Right kidney (tissue), 9 donors: ENCODE data around the gene SRF.
"Not testable (repeated sequence)": the region's sequence is repeated elsewhere in the genome, so short reads cannot be mapped to it uniquely, and the experiment has no call there.

Experiments
- DNase-seq: peaks from one replicate; pipeline ENCODE4 v3.0.0-alpha.2; 2016
- long read RNA-seq, 8 donors: transcript quantifications; one replicate each; lab custom pipeline, GENCODE V29; 2026

The SRF gene
- long read RNA-seq, donor 1, full-length matches to known transcripts, result 4 of 15 reads
- long read RNA-seq, donor 1, partial matches to known transcripts, result 11 of 15 reads
- long read RNA-seq, donor 1, other reads (novel, unspliced or antisense), result 0 of 15 reads
- long read RNA-seq, donor 2, full-length matches to known transcripts, result 3 of 3 reads
- long read RNA-seq, donor 2, partial matches to known transcripts, result 0 of 3 reads
- long read RNA-seq, donor 2, other reads (novel, unspliced or antisense), result 0 of 3 reads
- long read RNA-seq, donor 3, result 0 reads
- long read RNA-seq, donor 4, full-length matches to known transcripts, result 4 of 19 reads
- long read RNA-seq, donor 4, partial matches to known transcripts, result 15 of 19 reads
- long read RNA-seq, donor 4, other reads (novel, unspliced or antisense), result 0 of 19 reads
- long read RNA-seq, donor 5, full-length matches to known transcripts, result 9 of 9 reads
- long read RNA-seq, donor 5, partial matches to known transcripts, result 0 of 9 reads
- long read RNA-seq, donor 5, other reads (novel, unspliced or antisense), result 0 of 9 reads
- long read RNA-seq, donor 6, full-length matches to known transcripts, result 4 of 17 reads
- long read RNA-seq, donor 6, partial matches to known transcripts, result 13 of 17 reads
- long read RNA-seq, donor 6, other reads (novel, unspliced or antisense), result 0 of 17 reads
- long read RNA-seq, donor 7, full-length matches to known transcripts, result 6 of 55 reads
- long read RNA-seq, donor 7, partial matches to known transcripts, result 49 of 55 reads
- long read RNA-seq, donor 7, other reads (novel, unspliced or antisense), result 0 of 55 reads
- long read RNA-seq, donor 8, full-length matches to known transcripts, result 4 of 61 reads
- long read RNA-seq, donor 8, partial matches to known transcripts, result 57 of 61 reads
- long read RNA-seq, donor 8, other reads (novel, unspliced or antisense), result 0 of 61 reads

DNA sequence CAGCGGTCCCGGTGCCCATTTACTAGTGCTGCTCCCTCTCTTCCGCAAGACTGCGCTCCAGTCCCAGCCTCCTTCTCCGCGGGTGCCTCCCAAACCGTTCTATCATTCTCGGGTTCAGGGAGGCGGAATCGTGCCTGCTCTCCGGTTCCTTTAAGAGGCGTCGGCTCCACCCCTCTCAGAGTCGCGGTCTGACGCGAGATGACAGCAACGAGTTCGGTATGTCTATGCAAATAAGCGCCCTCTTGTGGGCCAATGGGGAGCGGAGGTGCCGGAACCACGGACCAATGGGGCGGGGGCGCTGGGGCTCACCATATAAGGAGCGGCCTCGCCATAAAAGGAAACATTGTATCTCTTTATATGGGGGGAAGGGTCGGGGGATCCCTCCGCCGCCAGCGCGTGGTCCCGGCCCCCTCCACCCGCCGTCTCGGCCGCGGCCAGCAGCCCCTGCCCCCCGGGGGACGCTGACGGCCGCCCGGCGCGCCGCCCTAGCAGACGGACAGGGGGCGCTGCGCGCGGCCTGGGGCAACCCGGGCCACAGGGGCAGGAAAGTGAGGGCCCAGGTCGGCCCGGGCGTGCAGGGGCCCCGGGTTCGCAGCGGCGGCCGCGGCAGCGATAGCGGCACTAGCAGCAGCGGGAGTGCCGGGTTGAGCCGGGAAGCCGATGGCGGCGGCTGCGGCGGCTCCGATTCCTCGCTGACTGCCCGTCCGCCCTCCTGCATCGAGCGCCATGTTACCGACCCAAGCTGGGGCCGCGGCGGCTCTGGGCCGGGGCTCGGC lies at the start of gene SRF:
TSS of gene SRF (plus strand) at position 339 of the 776 bp plus-strand sequence. CDS start at position 727, 388 bp downstream.
- DNase-seq, result peak; percentile 84

DNA sequence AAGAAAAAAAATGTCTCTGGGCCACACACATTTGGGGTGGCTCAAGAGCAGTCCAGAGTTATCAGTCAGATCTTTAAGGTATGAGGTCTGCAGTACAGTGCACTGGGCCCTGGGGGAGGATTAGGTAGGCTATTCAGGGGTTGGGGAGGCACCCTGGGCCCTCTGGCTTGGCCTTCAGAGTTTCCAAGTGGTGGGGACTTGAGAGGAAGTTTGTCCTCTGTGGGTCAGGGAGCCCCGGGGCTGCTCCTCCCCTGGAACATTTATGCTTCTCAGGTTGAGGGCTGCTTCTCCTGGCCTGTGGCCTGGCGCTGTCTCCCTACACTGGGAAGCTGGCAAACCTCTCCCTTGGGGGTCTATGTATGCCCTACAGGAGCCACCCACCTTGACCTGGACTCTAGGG lies 48.9 kb upstream of the SRF start:
- DNase-seq, result no peak

DNA sequence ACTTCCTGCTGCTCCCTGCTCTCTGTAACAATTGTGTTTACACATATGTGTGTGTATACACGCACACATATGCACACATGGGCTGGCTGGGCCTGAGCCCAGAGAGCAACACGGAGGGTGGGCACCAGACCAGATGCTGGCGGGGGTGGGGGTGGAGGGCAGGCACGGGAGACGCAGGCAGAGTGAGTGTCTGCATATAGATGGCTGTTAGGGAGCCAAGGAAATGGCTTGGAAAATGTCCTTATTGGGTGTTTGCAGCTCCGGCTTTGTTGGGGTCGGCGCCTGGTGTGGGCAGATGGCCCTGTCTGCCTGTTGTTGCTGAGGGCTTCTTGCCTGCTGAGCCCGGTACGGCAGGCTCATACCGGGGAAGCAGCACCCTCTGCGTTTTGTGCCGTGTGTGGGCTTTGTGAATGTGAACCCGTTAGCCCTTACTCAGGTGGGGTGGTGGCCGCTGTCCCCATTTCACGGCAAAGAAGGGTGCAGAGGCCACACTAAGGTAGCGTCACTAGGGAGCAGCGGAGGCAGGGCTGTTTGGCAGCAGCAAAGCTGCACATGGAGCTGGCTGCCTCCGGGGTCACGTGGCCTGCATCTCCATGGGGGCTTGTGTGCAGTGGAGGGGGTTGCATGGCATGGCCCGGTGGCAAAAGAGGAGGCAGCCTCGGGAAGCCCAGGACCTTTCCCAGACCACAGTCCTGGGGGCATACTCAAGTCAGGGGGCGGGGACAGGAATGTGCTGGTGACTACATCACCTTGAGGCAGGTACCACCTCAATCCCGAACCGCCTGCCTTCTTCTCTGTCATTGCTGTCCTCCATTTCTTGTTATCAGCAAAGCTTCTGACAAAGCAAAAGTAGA lies 47.4 kb upstream of the SRF start:
- no peak for DNase-seq

DNA sequence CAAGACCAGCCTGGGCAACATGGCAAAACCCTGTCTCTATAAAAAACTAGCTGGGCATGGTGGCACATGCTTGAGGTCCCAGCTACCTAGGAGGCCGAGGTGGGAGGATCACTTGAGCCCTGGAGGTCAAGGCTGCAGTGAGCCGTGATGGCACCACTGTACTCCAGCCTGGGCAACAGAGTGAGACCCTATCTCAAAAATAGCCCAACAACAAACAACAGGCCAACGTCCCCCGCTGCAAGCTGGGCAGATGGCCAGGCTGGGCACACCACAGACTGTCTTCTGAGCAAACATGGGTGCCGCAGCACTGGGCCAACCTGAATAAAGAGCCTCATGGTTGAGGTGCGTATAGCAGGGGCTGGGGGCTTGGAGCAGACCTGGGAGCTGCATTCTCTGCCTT lies 46.6 kb upstream of the SRF start:
- no peak for DNase-seq

GRCh38 chr6:43125119-43125518 lies 46.0 kb upstream of the SRF start:
- no peak for DNase-seq

- DNase-seq, result no peak
These were observed 45.5 kb upstream of the SRF start for GRCh38 chr6:43125555-43125954.

DNA sequence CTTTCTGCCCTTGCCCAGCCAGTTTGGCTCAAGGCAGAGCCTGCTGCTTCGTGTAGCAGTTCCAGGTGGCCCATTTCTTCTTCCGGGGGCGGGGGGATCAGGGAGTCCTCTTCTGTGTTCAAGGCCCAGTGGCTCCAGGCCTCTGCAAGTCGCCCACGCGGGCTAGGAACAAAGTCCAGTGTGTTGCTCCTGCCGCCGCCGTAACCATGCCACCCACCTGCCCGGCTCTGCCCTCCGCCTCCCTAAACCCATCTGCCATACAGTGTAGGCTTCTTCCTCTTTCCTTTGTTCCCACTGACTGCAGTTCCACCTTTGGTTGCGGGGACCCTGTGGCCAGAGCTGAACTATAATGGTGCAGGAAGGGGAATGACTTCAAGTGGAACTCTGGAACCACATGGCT lies 43.9 kb upstream of the SRF start:
- no peak for DNase-seq

DNA sequence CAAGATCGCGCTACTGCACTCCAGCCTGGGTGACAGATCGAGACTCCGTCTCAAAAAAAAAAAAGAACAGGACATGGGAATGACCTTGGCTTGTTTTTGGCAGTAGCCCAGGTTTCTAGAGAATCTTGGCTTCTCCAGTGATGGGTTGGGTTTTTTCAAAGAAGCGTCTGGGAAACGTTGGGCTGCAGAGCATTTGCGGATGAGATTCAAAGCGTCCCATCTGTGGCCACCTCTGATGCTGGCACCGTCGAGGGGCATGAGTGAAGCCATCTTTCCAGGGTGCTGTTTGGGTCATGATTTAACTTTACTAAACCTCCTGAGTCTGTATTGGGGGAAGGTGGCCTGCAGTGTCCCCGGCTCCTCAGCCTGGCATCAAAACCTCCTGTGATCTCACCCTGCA lies 43.2 kb upstream of the SRF start:
- DNase-seq, result no peak

GRCh38 chr6:43128926-43129325 lies 42.1 kb upstream of the SRF start:
- DNase-seq, result no peak

GRCh38 chr6:43129434-43130194 lies 41.5 kb upstream of the SRF start:
- DNase-seq, result no peak

GRCh38 chr6:43130429-43130828 lies 40.6 kb upstream of the SRF start:
- DNase-seq, result no peak

DNA sequence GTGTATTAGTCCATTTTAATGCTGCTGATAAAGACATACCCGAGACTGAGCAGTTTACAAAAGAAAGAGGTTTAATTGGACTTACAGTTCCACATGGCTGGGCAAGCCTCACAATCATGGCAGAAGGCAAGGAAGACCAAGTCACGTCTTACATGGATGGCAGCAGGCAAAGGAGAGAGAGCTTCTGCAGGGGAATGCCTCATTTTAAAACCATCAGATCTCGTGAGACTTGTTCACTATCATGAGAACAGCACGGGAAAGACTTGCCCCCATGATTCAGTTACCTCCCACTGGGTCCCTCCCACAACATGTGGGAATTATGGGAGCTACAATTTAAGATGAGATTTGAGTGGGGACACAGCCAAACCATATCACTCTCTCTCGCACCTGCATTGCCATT lies 39.7 kb upstream of the SRF start:
- DNase-seq, result not testable (repeated sequence)

- DNase-seq, result no peak
These were observed 32.8 kb upstream of the SRF start for GRCh38 chr6:43138267-43138666.

GRCh38 chr6:43139973-43140372 lies 31.1 kb upstream of the SRF start:
- not testable (repeated sequence) for DNase-seq

GRCh38 chr6:43141644-43142043 lies 29.4 kb upstream of the SRF start:
- no peak for DNase-seq

- no peak for DNase-seq
These were observed 29.0 kb upstream of the SRF start for GRCh38 chr6:43142101-43142500.

GRCh38 chr6:43143235-43144128 lies 27.6 kb upstream of the SRF start:
- DNase-seq, result peak; percentile 86

DNA sequence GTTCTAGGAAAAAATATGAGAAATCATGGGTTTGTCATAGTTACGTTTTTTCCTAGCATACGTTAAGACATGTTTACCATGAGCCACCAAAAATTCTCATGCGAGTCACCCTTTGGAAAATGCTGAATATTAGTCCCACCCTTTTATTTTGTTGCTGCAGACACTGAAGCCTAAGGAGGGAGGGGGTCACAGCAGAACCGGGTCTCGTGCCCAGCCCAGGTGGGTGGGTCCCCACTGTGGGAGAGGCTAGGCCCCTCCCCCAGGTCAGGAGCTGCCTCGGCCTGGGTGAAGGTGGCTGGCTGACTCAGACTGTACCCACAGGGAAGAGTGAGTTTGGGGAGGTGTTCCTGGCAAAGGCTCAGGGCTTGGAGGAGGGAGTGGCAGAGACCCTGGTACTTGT lies 26.2 kb upstream of the SRF start:
- DNase-seq, result no peak

DNA sequence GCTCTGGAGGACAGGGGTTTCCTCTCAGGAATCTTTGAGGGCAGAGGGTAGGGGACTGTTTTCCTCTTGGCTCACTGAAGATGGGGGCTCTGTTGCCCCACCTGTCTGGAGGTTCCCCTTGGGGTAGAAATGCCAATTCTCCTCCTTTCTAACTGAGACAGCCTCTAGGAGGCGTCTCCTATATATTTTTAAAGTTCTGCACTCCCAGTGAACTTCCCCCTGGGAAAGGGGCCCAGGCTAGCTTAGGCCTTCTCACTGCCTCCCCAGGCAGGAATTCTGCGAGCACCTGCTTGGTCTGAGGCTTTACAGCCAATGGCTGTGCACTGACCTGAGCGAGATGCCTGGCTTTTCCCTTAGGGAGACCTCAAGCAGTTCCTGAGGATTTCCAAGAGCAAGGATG lies 24.8 kb upstream of the SRF start:
- no peak for DNase-seq
